Keratinocyte (primary cell): ENCODE data around the gene ZNF593OS.

ENCODE experiments used
- EZH2 ChIP-seq: IDR thresholded peaks from one replicate; pipeline ENCODE4 v1.6.1; 2012; ENCODE audit warnings: inconsistent platforms, mild to moderate bottlenecking, low read length, moderate library complexity
- TF ChIP-seq, protein P1 (sequence below), 3 experiments: IDR thresholded peaks in 1 of 3; conservative IDR thresholded peaks in 1 of 3; optimal IDR thresholded peaks in 1 of 3; 2 replicates in 2 of 3; 3 replicates in 1 of 3; pipeline versions ENCODE3 to v1.5.1; 2011; ENCODE audit warnings: low read length in 3 of 3, mild to moderate bottlenecking in 3 of 3, moderate library complexity in 2 of 3, control low read depth in 1 of 3, inconsistent platforms in 1 of 3; ENCODE audit not compliant: insufficient read depth in 2 of 3; ENCODE audit errors: extremely low read depth in 1 of 3

DNA sequence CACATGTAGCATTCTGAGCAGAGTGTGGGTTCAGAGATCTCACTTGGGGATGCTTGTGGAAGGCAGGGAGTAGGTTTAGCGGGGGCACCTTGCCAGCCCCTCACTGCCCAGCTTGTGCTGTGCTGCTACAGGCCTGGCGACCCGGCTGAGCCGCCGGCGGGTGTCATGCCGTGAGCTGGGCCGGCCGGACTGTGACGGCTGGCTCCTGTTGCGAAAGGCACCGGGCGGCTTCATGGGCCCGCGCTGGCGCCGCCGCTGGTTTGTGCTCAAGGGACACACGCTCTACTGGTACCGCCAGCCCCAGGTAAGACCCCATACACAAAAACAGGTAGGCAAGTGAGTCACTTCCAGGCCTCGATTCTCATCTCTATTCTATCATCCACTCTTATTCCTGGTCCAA, 13.3 kb upstream of the ZNF593OS start:
- TF ChIP-seq, protein P1, sequence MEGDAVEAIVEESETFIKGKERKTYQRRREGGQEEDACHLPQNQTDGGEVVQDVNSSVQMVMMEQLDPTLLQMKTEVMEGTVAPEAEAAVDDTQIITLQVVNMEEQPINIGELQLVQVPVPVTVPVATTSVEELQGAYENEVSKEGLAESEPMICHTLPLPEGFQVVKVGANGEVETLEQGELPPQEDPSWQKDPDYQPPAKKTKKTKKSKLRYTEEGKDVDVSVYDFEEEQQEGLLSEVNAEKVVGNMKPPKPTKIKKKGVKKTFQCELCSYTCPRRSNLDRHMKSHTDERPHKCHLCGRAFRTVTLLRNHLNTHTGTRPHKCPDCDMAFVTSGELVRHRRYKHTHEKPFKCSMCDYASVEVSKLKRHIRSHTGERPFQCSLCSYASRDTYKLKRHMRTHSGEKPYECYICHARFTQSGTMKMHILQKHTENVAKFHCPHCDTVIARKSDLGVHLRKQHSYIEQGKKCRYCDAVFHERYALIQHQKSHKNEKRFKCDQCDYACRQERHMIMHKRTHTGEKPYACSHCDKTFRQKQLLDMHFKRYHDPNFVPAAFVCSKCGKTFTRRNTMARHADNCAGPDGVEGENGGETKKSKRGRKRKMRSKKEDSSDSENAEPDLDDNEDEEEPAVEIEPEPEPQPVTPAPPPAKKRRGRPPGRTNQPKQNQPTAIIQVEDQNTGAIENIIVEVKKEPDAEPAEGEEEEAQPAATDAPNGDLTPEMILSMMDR (optimal IDR thresholded peaks at IDR 0.05 in 1 of 3, IDR thresholded peaks at IDR 0.05 in 1 of 3, conservative IDR thresholded peaks at IDR 0.05 in 1 of 3; ENCODE audit: extremely low read depth in 1 of 3, insufficient read depth in 2 of 3, low read length in 3 of 3) = no peak
- TF ChIP-seq EZH2 = no peak
